Activated T-cell treated with anti-CD3 and anti-CD28 coated beads for 48 hours (primary cell): ENCODE results near the gene COQ8A.

ENCODE experiments used
- DNase-seq: peaks from one replicate; pipeline ENCODE4 v3.0.0-alpha.2; 2020; ENCODE audit warnings: low read depth

The COQ8A gene

GRCh38 chr1:227032396-227032795, 92.3 kb downstream of the COQ8A start:
- no peak for DNase-seq

GRCh38 chr1:227033880-227034279, 93.8 kb downstream of the COQ8A start:
- DNase-seq: no peak

- DNase-seq: no peak
These were observed 95.2 kb downstream of the COQ8A start for GRCh38 chr1:227035316-227035715.

- DNase-seq: no peak
These were observed 97.0 kb downstream of the COQ8A start for GRCh38 chr1:227037121-227037520.
